Measurements from ENCODE around the gene RBKS.
A peak's percentile ranks its signal among the peaks of the same experiment; 100 is the strongest.
"Not testable (repeated sequence)": the region's sequence is repeated elsewhere in the genome, so short reads cannot be mapped to it uniquely, and the experiment has no call there.

Gene RBKS

DNA sequence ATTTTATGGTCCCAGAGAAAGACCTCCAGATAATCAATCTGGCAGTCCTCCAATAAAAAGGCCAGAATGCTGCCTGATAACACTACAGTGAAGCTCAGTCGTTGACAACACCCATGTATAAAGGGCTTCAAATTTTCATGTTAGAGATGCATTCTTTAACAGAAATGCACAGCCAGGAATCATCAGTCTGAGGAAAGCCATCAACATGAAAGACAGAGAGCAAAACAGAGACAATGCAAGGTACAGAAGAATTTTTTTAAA is 14.1 kb upstream of the RBKS start:
- DNase-seq: no peak

- peak; percentile 36 for DNase-seq
Observed at GRCh38 chr2:27903649-27904404, 13.6 kb upstream of the RBKS start.

GRCh38 chr2:27903018-27903417 is 12.8 kb upstream of the RBKS start:
- DNase-seq: no peak

DNA sequence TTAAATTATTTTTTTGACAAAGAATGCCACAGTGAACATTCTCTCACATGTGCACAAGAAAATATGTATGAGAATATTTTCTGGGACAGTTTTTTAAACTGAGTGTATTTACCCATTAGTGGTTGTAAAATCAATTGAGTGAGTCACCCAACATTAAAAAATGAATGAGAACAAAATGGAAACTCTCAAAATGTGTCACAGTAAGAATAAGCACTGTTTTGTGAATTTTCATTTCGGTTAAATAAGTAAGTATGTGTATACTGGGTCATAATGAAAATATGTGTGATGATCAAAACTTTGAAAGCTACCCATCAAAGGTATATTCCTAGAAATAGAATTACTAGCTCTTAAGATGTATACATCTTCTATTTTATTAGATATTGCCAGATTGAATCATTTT is 11.9 kb upstream of the RBKS start:
- no peak for DNase-seq

DNA sequence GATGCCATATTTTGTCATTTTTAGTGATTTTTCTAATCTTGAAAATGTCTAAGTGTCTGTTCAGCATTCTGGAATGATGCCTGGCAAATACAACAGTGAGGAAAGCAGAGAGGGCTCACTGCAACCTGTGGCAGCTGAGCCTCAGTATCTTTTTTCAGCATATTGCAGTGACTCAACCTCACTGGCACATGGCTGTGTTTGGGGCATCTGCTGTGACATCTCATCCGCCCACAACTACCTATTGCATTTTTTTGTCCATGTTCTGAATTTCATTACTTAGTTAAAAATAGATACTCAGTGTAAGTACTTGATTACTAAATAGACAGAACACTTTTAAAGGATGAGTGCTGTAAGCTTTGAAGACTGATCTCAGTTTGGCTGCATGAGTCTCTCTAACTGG is 11.0 kb upstream of the RBKS start:
- DNase-seq: peak; percentile 15

GRCh38 chr2:27897717-27898116 is 7.5 kb upstream of the RBKS start:
- no peak for DNase-seq

DNA sequence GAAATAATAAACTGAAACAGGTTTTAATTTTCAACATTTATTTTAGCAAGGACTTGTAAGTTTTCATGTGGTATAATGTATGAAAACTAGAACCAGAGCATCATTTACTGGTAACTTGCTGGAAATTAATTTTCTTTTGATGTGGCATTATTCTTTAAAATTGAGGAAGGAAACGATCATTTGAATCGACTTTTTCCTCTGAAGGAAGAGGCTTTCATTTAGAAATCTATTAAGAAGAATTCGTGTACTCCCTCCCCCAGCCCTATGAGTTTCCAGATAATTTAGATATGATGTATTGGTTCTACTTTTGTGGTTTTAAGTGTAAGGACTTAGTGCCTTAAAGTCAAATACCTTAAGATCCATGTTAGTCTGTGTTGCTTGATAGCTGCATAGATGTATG is 2.8 kb upstream of the RBKS start:
- DNase-seq: no peak

DNA sequence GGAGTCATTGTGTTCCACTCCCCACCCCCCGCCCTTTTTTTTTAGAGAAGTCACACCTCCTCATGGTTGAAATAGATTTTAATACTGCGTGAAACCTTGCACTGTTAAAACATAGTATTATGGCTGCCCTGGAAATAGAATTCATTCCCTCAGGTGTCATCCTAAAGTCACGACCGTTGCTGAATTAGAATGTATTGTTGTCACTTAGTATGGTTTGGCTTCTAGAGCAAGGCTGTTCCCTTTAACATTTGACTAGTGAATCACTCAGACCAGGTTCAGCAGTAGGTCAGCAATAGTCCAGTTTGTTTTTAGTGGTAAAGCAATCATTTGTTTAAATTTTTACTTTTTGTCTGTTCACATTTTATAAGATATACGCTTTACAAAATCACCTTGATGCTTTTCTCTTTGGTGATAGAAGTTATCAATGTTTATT is 1.5 kb upstream of the RBKS start:
- no peak for DNase-seq

- DNase-seq: peak; percentile 78
Observed at GRCh38 chr2:27890924-27891672, 911 bp upstream of the RBKS start.

- DNase-seq: peak; percentile 13
Observed at GRCh38 chr2:27889774-27890145, 427 bp downstream of the RBKS start.

GRCh38 chr2:27888790-27889189 is 1.4 kb downstream of the RBKS start:
- DNase-seq: peak; percentile 73

DNA sequence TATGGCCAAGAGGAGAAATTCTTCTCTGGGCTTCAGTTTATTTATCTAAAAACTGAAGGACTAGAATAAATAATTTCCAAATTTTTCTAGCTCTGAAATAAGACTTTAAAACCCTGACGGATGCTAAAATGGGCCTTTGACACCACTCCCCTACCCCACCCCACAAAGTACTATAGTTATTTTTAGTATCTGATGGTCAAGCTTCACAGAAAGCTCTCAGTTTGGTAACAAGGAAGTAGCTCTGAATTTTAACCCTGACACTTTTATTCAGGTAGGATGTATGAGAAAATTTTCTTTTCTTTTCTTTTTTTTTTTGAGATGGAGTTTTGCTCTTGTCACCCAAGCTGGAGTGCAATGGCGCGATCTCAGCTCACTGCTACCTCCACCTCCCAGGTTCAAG is 2.4 kb downstream of the RBKS start:
- DNase-seq: no peak

DNA sequence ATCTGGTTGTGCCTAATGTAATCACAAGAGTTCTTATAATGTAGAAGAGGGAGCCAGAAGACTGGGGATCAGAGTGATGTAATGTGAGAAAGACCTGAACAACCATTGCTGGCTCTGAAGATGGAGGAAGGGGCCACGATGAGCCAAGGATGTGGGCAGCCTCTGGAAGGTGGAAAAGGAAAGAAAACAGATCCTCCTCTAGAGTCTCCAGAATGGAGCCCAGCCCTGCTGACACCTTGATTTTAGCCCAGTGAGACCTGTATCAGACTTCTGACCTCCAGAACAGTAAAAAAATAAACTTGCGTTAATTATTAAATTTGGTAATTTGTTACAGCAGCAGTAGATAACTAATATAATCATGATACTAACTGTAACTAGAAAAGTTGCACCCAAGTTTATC is 3.1 kb downstream of the RBKS start:
- DNase-seq: no peak

DNA sequence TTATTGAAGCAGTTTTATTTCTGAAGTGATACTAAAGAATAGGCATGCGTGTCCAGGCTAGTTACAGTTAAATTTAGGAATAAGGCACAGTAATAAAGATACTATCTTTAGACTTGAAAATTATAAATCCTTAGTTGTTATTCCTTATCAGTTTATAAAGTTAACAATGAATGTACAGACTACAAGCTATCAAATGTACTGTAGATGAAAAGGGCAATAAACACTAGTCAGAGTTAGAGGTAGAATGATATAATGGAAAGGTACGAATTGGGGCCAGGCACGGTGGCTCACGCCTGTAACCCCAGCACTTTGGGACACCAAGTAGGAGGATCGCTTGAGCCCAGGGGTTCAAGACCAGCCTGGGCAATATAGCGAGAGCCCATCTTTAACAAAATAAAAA is 3.9 kb downstream of the RBKS start:
- DNase-seq: no peak

DNA sequence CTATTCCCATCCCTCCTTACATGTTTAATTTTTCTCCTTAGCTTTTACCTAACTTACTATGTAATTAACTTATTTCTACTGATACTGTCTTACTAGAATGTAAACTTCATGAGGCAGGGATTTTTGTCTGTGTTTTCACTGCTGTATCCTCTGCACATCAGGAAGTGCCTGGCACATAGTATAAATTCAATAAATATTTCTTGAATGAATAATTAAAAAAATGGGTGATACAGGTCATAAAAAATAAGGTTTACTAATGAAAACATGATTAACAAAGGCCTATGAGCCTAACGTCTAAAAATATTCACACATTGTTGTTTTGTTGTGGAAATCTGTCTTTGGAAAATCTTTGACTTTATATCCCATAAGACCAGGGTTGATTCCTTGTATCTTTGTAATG is 4.5 kb downstream of the RBKS start:
- peak; percentile 42 for DNase-seq

DNA sequence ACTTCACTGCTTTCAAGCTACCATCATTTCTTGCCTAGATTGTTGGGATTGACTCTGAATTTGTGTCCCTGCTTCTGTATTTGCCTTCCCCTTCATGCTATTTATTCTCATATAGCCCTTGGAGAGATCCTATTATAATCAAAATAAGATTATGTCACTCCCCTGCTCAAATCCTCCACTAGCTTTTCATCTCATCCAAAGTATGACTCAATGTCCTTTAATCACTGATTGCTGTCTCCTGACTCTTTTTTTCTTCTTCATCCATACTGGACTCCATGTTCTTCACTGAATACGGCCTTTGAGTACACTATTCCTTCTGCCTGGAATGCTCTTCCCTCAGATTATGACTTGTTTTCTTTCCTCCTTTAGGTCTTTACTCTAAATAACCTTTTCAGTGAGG is 5.0 kb downstream of the RBKS start:
- peak; percentile 30 for DNase-seq

GRCh38 chr2:27884601-27885000 is 5.6 kb downstream of the RBKS start:
- DNase-seq: no peak

DNA sequence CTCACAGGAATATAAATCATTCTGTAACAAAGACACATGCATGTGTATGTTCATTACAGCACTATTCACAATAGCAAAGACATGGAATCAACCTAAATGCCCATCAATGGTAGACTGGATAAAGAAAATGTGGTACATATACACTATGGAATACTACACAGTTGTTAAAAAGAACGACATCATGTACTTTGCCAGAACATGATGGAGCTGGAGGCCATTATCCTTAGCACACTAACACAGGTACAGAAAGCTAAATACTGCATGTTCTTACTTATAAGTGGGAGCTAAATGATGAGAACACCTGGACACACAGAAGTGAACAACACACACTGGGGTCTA is 7.6 kb downstream of the RBKS start:
- not testable (repeated sequence) for DNase-seq

- DNase-seq: peak; percentile 46
Observed at GRCh38 chr2:27881815-27882583, 8.2 kb downstream of the RBKS start.

GRCh38 chr2:27878825-27879224 is 11.4 kb downstream of the RBKS start:
- DNase-seq: no peak

- no peak for DNase-seq
Observed at GRCh38 chr2:27875089-27875881, 14.9 kb downstream of the RBKS start.

DNA sequence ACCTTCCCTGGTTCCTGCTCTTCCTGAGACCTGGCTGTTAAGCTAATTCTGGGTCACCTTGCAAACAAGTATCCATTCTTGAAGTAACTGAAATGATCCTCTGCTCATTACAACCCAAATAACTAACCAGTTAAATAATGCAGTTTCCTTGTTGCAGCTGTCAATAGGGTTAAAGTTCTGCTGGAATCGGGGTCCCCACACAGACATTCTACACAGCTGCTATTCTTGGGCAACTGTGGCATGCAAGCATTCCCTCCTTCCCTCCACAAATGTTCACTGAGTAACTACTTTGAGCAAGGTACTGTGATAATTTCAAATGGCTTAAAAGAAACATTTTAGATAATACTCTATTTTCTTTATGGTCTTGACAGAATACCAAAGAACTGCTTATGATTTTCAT is 17.1 kb downstream of the RBKS start:
- no peak for DNase-seq

DNA sequence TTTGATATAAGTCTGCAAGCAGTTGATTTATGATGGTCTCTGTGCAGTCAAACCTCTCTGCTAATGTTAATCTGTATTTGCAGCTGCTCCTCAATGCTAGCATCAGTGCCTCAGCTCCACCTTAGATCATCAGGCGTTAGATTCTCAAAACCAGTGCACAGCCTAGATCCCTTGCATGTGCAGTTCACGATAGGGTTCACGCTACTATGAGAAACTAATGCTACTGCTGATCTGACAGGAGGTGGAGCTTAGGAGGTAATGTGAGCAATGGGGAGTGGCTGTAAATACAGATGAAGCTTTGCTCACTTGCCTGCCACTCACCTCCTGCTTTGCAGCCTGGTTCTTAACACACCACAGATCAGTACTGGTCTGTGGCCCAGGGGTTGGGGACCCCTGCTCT is 18.4 kb downstream of the RBKS start:
- no peak for DNase-seq
